Activated naive CD4-positive, alpha-beta T cell (primary cell): Measurements from ENCODE around the gene C9orf40.

ENCODE experiments used
- DNase-seq, 4 experiments: peaks; one replicate each; lab custom pipeline; 2025; lab: John Stamatoyannopoulos, UW

Gene C9orf40

GRCh38 chr9:74940600-74940999 lies 12.1 kb downstream of the C9orf40 start:
- DNase-seq = no peak

DNA sequence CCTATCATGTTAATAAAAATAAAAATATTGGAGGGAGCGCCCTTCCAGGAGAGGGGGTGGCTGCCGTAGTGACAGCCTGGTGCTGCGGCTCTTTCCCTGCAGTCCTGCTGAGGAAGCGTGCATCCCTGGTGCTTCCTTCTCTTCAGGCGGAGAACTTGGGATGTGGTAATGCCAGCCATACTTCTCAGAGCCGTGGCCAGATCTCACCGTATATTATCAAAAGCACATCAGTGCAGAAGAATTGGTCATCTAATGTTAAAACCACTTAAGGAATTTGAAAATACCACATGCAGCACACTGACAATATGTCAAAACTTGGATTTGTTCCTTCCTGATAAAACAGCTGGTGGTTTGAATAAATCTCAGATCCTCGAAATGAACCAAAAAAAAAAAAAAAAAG lies 17.7 kb downstream of the C9orf40 start:
- DNase-seq = no peak

DNA sequence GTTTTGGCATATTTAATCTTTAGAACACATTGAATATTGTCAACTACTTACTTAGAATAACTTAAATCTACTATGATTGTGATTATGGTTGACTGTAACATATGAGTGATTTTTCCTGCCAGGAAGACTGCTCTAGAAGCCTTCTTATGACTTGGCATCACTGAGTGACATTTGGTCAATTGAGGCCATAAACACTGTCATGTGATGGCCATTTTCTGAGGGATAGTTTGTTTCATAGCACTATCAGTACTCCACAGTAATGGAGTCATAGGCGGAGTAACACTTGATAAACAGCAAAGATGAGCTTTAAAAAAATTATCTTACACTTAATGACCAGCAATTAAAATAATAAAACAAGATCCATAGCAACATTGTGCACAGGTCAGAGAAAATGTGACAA lies 31.0 kb downstream of the C9orf40 start:
- no peak for DNase-seq

GRCh38 chr9:74920944-74921626 lies 31.6 kb downstream of the C9orf40 start:
- no peak for DNase-seq

GRCh38 chr9:74910036-74910435 lies 42.7 kb downstream of the C9orf40 start:
- no peak for DNase-seq

- DNase-seq = no peak
These were observed 44.0 kb downstream of the C9orf40 start for GRCh38 chr9:74908665-74909064.

GRCh38 chr9:74907085-74907484 lies 45.6 kb downstream of the C9orf40 start:
- no peak for DNase-seq

GRCh38 chr9:74901001-74901400 lies 51.7 kb downstream of the C9orf40 start:
- DNase-seq = no peak
